ENCODE measurements around the gene OR4D9.

Gene OR4D9

DNA sequence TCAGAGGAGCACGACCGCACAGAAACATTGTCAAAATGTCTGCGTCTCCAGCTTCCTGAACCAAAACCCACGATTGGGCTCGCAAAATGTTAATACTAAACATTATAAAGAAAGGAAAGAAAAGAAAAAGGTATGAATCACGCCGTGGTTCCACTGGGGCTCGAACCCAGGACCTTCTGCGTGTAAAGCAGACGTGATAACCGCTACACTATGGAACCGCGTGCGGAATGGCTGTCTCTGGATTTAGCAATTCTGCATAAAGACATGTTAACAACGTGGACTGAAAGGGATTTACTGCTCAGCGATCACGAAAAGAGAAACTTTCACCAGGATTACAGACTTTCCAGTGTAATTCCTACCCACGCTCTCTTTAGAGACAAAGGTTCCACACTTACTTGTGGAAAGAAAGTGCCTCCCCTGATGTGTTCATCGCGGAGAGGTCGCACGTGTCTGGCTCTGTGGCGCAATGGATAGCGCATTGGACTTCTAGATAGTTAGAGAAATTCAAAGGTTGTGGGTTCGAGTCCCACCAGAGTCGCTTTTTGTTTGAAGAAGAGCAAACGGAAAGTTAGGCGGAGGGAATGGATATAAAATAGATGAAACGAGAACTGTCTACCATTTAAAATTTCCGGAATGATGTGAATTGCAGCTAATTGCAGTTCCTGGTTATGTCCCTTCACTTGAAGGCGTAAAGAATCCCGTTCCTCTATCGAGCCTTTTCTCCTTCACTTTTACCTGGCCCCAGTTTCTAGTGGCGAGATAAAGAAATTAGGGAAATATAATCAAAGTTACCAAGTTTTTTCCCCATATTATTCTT, 39.7 kb downstream of the OR4D9 start:
- DNase-seq: peak; percentile 58 to 65

GRCh38 chr11:59551659-59552521, 40.6 kb downstream of the OR4D9 start:
- no peak for DNase-seq

DNA sequence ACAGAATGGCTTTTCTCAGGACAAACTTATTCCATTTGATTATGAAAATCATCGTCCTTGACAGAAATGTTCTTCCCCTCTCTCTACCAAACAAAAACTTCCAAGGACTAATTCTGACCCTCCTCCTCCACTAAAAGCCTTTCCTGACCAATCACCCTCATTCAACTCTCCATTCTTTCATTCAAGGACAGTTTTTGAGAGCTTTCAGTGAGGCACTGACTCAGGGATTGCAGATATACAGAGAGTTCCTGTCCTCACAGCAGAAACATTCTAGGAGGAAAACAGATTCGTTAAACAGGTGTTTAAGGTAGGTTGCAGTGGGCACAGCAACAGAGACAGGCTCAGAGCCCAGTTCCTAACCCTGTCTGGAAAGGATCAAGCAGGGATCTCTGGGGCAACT, 41.5 kb downstream of the OR4D9 start:
- no peak for DNase-seq

DNA sequence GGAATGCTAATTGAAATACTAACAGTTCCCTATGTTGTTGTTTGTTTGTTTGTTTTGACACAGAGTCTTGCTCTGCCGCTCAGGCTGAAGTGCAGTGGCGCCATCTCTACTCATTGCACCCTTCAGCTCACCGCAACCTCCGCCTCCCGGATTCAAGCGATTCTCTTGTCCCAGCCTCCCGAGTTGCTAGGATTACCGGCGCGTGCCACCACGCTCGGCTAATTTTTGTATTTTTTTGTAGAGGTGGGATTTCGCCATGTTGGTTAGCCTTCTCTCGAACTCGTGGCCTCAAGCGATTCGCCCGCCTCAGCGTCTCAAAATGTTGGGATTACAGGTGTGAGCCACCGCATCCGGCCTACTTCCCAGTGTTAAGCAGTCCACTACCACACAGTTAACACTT, 42.0 kb downstream of the OR4D9 start:
- DNase-seq: no peak

DNA sequence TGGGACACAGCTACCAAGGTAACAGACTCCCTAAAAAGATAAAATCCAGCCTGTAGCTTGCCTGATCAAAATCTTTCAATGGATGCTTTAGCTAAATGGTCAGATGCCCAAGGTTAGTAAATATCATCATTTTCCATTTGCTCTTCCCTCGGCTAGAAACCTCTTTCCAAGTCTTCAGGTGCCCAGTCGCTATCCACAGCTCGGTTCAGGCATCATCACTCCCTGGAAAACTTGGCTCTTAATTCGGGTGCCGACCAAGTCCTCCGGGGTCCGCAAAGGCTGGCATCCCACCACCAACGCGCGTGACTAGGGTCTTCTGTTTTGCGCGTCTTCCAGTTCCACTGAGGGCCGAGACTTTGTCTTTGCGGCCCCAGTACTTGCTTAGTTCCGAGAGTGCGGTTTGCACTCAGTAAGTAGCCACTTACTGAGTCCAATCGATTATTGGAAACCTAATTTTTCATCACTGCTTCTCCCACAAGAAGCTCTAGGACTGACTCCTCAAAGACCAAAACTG, 44.3 kb downstream of the OR4D9 start:
- no peak for DNase-seq

GRCh38 chr11:59556115-59556916, 45.0 kb downstream of the OR4D9 start:
- DNase-seq: peak; percentile 30 to 39

DNA sequence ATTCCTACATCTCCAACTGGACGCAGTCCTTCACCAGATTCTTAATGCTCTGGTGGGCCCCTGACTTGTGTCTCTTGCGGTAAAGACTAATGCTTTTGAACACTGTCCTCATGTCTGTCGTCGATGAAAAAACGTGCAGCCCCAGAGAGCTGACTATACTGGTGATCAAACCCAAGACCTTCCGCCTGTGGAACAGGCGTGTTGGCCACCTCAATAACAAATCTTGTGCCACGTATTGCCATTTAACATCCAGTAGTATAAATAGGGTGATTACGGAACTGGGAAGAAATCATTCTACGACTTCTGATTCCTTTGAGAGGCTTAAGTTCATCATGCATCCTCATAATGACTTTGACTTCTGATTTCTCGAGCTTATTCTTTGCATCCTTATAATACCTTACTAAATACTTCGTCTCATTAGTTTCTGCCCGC, 45.6 kb downstream of the OR4D9 start:
- DNase-seq: no peak

GRCh38 chr11:59558270-59558643, 46.9 kb downstream of the OR4D9 start:
- no peak for DNase-seq

- no peak for DNase-seq
Observed at GRCh38 chr11:59559886-59560285, 48.5 kb downstream of the OR4D9 start.

GRCh38 chr11:59560290-59560701, 49.0 kb downstream of the OR4D9 start:
- DNase-seq: peak; percentile 57 to 59

- peak; percentile 60 to 69 for DNase-seq
Observed at GRCh38 chr11:59560702-59561473, 49.5 kb downstream of the OR4D9 start.

- no peak for DNase-seq
Observed at GRCh38 chr11:59562292-59562691, 51.0 kb downstream of the OR4D9 start.

Measured in bone marrow (tissue), 2 donors.